Measurements from ENCODE around the gene EPG5.
"Not testable (repeated sequence)": the region's sequence is repeated elsewhere in the genome, so short reads cannot be mapped to it uniquely, and the experiment has no call there.

The EPG5 gene

GRCh38 chr18:45859334-45859733, 107.8 kb downstream of the EPG5 start:
- peaks cover 78 to 100% (median 96%) of the 10 kb centered on the region in 11 experiments for H3K36me3 ChIP-seq
- H3K9me3 ChIP-seq (replicated peaks in 1 of 11), result no peaks in the 10 kb centered on the region
- no peak overlapping the region for H3K4me3 ChIP-seq
- H3K27ac ChIP-seq, result no peak overlapping the region
- no peak for TF ChIP-seq Cebpa-rat (IDR thresholded peaks at IDR 0.05)
- no peak overlapping the region for H3K4me2 ChIP-seq
- H3K9ac ChIP-seq, result no peak overlapping the region
- H3K27me3 ChIP-seq, result no peaks in the 10 kb centered on the region
- peaks cover 0 to 3% (median 0%) of the 10 kb centered on the region in 11 experiments; a peak in 1 of 22 replicates for H4K20me1 ChIP-seq
- H3K4me1 ChIP-seq, result no peaks in the 10 kb centered on the region

DNA sequence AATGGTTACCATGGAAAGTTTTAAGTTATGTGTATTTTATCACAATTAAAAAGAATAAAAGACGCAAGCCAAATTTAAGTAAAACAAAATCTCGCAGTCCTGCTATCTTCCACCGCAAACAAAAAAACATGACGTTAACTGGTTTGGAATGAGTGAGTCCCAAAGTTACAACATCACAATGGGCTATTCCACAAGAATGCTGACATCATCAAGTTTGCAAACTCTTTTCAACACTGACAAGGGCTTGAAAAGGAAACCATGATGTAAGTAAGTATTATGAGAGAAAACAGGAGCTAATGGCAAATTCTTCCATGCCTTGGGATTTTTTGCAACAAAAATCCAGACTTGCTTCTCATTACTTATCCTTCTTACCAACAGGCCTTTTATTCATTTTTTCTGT, 110.6 kb downstream of the EPG5 start:
- no peaks in the 10 kb centered on the region for H3K9me3 ChIP-seq (replicated peaks in 1 of 11)
- H3K27ac ChIP-seq, result no peak overlapping the region
- H3K27me3 ChIP-seq, result peaks cover 0 to 17% (median 7%) of the 10 kb centered on the region in 11 experiments; a peak in 10 of 22 replicates
- H3K4me3 ChIP-seq, result no peak overlapping the region
- no peak overlapping the region for H3K9ac ChIP-seq
- H3K4me2 ChIP-seq, result no peak overlapping the region
- peaks cover 0 to 23% (median 0%) of the 10 kb centered on the region in 11 experiments; a peak in 8 of 22 replicates for H4K20me1 ChIP-seq
- no peak for TF ChIP-seq Cebpa-rat (IDR thresholded peaks at IDR 0.05)
- H3K4me1 ChIP-seq, result peaks cover 0 to 3% (median under 1%) of the 10 kb centered on the region in 10 experiments; a peak in 10 of 20 replicates
- H3K36me3 ChIP-seq, result peaks cover 85 to 100% (median 95%) of the 10 kb centered on the region in 11 experiments

DNA sequence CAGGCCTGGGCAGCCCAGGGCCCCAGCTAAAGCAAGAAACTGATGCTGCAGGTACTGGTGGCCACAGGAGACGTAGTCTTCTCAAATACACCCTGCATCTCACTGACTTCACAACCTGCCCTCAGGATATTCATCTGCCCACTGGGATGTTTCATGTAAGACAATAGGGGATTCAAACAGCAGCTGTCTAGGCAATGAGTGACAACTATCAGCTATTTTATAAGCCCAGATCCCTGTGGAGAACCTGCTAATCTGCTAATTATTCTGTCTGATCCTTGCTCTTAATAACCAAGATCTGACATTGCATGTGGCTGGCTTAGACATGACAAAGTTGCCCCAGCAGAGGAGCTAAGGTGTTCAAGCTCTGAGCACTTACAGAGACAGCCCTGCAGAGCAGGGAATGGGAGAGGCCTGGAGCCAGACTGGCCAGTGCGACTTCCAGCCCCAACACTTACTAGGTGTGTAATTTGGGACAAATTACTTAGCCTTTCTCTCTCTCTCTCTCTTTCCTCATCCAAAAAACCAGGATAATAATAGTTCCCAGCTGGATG, 113.0 kb downstream of the EPG5 start:
- no peak overlapping the region for H3K4me2 ChIP-seq
- H3K27ac ChIP-seq, result no peak overlapping the region
- no peak for TF ChIP-seq Cebpa-rat (IDR thresholded peaks at IDR 0.05)
- peaks cover 0 to 27% (median 23%) of the 10 kb centered on the region in 10 experiments; a peak in 14 of 20 replicates for H3K4me1 ChIP-seq
- peaks cover 0 to 47% (median 4%) of the 10 kb centered on the region in 11 experiments; a peak in 9 of 22 replicates for H4K20me1 ChIP-seq
- H3K36me3 ChIP-seq, result peaks cover 72 to 97% (median 84%) of the 10 kb centered on the region in 11 experiments
- no peaks in the 10 kb centered on the region for H3K9me3 ChIP-seq (replicated peaks in 1 of 11)
- peaks cover 0 to 28% (median 10%) of the 10 kb centered on the region in 11 experiments; a peak in 11 of 22 replicates for H3K27me3 ChIP-seq
- no peak overlapping the region for H3K9ac ChIP-seq
- no peak overlapping the region for H3K4me3 ChIP-seq

DNA sequence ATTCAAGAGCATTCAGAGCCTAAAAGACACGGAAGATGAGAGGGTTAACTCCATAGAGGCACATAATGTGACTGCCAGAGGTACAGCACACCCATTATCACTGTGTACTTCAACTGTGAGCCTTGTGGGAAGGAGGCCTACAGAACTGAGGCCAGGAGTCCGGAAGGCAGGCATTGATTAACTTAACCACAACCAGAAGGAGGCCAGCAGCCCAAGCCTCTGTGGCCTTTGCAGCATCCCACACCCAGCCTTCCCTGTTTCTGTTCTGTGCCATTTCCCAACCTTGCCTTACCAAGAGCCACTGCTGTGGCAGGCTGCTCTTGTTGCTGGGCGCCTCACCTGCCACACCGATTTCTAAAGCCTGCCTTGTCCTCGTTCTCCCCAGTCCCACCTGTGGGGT, 114.5 kb downstream of the EPG5 start:
- TF ChIP-seq Cebpa-rat (IDR thresholded peaks at IDR 0.05), result no peak
- H3K36me3 ChIP-seq, result peaks cover 57 to 91% (median 69%) of the 10 kb centered on the region in 11 experiments
- peaks cover 0 to 58% (median 4%) of the 10 kb centered on the region in 11 experiments; a peak in 10 of 22 replicates for H4K20me1 ChIP-seq
- peaks cover 0 to 29% (median 10%) of the 10 kb centered on the region in 11 experiments; a peak in 11 of 22 replicates for H3K27me3 ChIP-seq
- H3K9ac ChIP-seq, result no peak overlapping the region
- no peak overlapping the region for H3K4me3 ChIP-seq
- H3K4me2 ChIP-seq, result no peak overlapping the region
- no peak overlapping the region for H3K27ac ChIP-seq
- H3K9me3 ChIP-seq (replicated peaks in 1 of 11), result no peaks in the 10 kb centered on the region
- H3K4me1 ChIP-seq, result peaks cover 0 to 30% (median 23%) of the 10 kb centered on the region in 10 experiments; a peak in 14 of 20 replicates

DNA sequence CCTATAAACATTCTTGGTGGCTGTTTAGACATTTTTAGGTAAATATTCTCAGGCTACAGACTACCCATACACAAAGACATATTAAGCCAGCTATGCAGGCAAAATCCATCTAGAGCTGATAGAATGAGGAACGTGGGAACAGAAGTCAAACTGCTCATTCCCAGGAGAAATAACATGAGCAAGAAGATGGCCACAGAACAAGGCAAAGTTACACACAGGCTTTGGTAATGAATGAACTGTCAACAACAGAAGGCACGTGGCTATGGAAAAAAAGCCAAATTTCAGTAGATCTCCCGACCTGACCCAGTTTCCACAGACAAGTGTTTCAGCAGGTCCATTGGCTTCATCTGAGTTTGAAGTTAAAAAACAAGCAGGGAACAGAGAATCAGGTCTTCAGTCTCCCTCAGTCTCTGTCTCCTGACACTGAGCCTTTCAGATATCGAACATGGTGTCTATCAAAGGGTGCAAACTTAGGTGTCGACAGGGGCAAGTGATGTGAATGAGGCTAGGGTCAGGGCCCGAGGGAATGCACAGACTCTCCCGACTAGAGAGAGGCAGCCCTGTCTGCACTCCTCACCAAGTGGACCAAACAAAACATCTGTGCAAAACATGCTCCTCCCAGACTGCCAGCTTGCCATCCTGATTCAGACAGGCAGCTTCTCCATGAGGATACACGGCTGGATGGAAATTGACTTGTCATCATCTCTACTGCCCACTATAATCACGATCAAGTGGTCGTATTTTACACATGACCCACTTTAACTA, 115.8 kb downstream of the EPG5 start:
- Histone ChIP-seq H3K4me2 (peak overlapping the region in 7 of 11 experiments; percentile 31 to 59 (median 45); a peak in 10 of 22 replicates), H3K4me3 (no peak overlapping the region), H3K4me1 (peaks cover 0 to 33% (median 23%) of the 10 kb centered on the region in 10 experiments; a peak in 14 of 20 replicates), H3K36me3 (peaks cover 45 to 78% (median 56%) of the 10 kb centered on the region in 11 experiments), H4K20me1 (peaks cover 0 to 58% (median 4%) of the 10 kb centered on the region in 11 experiments; a peak in 10 of 22 replicates), H3K27ac (no peak overlapping the region), H3K9me3 (replicated peaks in 1 of 11) (no peaks in the 10 kb centered on the region), H3K27me3 (peaks cover 0 to 29% (median 10%) of the 10 kb centered on the region in 11 experiments; a peak in 11 of 22 replicates), H3K9ac (no peak overlapping the region)
- no peak for TF ChIP-seq Cebpa-rat (IDR thresholded peaks at IDR 0.05)

DNA sequence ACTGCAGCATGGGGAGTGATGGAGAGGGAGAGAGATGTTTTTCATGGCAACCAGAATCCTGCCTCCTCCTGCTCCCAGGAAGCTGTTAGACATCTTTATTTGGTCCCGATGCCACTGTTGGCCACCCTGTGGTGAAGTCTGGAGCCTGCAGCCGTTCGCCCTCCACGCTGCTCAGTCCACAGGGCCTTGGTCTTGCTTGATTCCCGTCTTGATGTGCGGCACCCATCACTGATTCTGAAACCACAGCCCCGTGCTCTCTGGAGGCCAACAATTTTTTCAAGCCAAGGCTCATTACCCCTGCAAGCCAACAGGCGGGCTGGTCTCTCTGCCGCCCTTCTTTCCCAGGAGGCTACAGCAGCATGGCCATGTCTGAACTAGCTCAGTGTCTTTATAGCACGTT, 117.1 kb downstream of the EPG5 start:
- H4K20me1 ChIP-seq, result peaks cover 0 to 58% (median 4%) of the 10 kb centered on the region in 11 experiments; a peak in 10 of 22 replicates
- H3K4me2 ChIP-seq, result peak overlapping the region in 9 of 11 experiments; percentile 43 to 59 (median 48); a peak in 17 of 22 replicates
- H3K4me3 ChIP-seq, result no peak overlapping the region
- peaks cover 0 to 33% (median 23%) of the 10 kb centered on the region in 10 experiments; a peak in 14 of 20 replicates for H3K4me1 ChIP-seq
- peaks cover 0 to 29% (median 10%) of the 10 kb centered on the region in 11 experiments; a peak in 11 of 22 replicates for H3K27me3 ChIP-seq
- H3K9me3 ChIP-seq (replicated peaks in 1 of 11), result no peaks in the 10 kb centered on the region
- H3K36me3 ChIP-seq, result peaks cover 31 to 65% (median 43%) of the 10 kb centered on the region in 11 experiments
- no peak overlapping the region for H3K27ac ChIP-seq
- H3K9ac ChIP-seq, result no peak overlapping the region
- TF ChIP-seq Cebpa-rat (IDR thresholded peaks at IDR 0.05), result no peak

DNA sequence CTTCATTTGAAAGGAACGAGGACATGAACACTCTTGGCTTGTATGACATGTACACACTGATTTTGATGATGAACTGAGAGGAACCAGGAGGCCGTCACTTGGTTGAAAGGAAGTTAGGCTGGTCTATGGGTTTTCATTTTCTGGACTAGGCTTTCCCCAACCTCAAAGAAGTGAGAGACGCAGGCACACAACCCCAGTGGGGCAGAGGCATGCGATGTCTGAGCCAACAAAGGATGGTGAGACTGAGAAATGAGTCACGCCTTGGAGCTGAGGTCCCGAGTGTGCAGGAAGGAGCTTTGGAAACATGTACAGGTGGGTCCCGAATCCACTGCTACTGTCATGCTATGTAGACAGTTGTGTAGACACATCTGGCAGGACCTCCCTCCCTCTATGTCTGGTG, 117.6 kb downstream of the EPG5 start:
- no peak for TF ChIP-seq Cebpa-rat (IDR thresholded peaks at IDR 0.05)
- Histone ChIP-seq H3K4me1 (peaks cover 0 to 33% (median 23%) of the 10 kb centered on the region in 10 experiments; a peak in 14 of 20 replicates), H3K4me2 (peak overlapping the region in 9 of 11 experiments; percentile 43 to 59 (median 48); a peak in 15 of 22 replicates), H3K36me3 (peaks cover 26 to 60% (median 38%) of the 10 kb centered on the region in 11 experiments), H3K4me3 (no peak overlapping the region), H3K9ac (no peak overlapping the region), H3K27me3 (peaks cover 0 to 29% (median 10%) of the 10 kb centered on the region in 11 experiments; a peak in 11 of 22 replicates), H3K9me3 (replicated peaks in 1 of 11) (no peaks in the 10 kb centered on the region), H4K20me1 (peaks cover 0 to 56% (median 4%) of the 10 kb centered on the region in 11 experiments; a peak in 10 of 22 replicates), H3K27ac (no peak overlapping the region)

GRCh38 chr18:45848643-45849042, 118.5 kb downstream of the EPG5 start:
- H3K9ac ChIP-seq; H3K4me3 ChIP-seq; H3K27ac ChIP-seq; H3K9me3 ChIP-seq (replicated peaks in 1 of 11): not testable (repeated sequence)
- peaks cover 0 to 33% (median 23%) of the 10 kb centered on the region in 10 experiments; a peak in 15 of 20 replicates for H3K4me1 ChIP-seq
- peaks cover 0 to 48% (median 4%) of the 10 kb centered on the region in 11 experiments; a peak in 10 of 22 replicates for H4K20me1 ChIP-seq
- H3K4me2 ChIP-seq, result peak overlapping the region in 1 of 11 experiments; percentile 10; a peak in 1 of 22 replicates
- H3K36me3 ChIP-seq, result peaks cover 18 to 52% (median 29%) of the 10 kb centered on the region in 11 experiments
- H3K27me3 ChIP-seq, result peaks cover 0 to 29% (median 10%) of the 10 kb centered on the region in 11 experiments; a peak in 11 of 22 replicates

All from BLaER1 treated with 17β-estradiol and CSF1 and Interleukin-3, amounts not matched to agents 10 nM and 100 nM (cell line).